ENCODE results near the gene RAX2.

GRCh38 chr19:3778104-3778867, 6.3 kb upstream of the RAX2 start:
- no peak for TF ChIP-seq POLR2AphosphoS5 (IDR thresholded peaks at IDR 0.05; ENCODE audit: insufficient read depth in 1 of 2, low read depth in 1 of 2)
- TF ChIP-seq, protein P1, sequence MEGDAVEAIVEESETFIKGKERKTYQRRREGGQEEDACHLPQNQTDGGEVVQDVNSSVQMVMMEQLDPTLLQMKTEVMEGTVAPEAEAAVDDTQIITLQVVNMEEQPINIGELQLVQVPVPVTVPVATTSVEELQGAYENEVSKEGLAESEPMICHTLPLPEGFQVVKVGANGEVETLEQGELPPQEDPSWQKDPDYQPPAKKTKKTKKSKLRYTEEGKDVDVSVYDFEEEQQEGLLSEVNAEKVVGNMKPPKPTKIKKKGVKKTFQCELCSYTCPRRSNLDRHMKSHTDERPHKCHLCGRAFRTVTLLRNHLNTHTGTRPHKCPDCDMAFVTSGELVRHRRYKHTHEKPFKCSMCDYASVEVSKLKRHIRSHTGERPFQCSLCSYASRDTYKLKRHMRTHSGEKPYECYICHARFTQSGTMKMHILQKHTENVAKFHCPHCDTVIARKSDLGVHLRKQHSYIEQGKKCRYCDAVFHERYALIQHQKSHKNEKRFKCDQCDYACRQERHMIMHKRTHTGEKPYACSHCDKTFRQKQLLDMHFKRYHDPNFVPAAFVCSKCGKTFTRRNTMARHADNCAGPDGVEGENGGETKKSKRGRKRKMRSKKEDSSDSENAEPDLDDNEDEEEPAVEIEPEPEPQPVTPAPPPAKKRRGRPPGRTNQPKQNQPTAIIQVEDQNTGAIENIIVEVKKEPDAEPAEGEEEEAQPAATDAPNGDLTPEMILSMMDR (IDR thresholded peaks at IDR 0.05): no peak
